ENCODE measurements around the gene AKIP1.
A peak's percentile ranks its signal among the peaks of the same experiment; 100 is the strongest.

The AKIP1 gene, protein sequence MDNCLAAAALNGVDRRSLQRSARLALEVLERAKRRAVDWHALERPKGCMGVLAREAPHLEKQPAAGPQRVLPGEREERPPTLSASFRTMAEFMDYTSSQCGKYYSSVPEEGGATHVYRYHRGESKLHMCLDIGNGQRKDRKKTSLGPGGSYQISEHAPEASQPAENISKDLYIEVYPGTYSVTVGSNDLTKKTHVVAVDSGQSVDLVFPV

DNA sequence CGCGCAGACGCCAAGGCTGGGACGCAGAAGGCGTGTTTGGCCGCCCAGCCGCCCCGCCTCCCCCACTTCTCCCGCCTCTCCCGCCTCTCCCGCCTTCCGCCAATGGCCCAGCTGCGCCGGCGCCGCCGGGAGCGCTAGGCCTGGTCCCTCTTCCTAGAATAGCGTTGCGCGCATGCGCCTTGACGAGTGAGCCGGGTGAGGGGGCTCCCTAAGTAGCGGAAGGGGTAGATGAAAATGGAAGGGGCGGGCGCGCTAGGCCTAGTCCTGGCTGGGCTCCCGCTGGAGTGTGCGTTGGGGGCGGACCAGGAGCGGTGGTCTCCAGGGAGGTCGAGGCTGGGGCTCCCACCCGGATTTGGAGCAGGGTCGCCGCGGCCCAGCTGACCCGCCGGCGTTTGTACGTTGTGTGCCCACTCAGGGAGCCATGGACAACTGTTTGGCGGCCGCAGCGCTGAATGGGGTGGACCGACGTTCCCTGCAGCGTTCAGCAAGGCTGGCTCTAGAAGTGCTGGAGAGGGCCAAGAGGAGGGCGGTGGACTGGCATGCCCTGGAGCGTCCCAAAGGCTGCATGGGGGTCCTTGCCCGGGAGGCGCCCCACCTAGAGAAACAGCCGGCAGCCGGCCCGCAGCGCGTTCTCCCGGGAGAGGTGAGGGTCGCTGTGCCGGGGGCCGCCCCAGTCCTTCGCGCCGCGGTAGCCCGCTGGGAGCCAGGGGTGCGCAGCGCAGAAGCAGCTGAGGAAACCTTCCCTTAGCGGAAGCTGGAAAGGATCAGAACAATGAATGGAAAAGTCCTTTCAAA is at the start of gene AKIP1:
Gene AKIP1 (plus strand): TSS at position 161 of the 795 bp plus-strand sequence. CDS start 261 bp downstream, at position 422.
- H3K27ac ChIP-seq (ENCODE audit: low read length), result peak within 1 kb of the TSS; percentile 91
- peak within 1 kb of the TSS; percentile 88 to 97 for H3K4me3 ChIP-seq (ENCODE audit: low read depth in 1 of 2, low read length in 2 of 2)
- TF ChIP-seq, protein P1, sequence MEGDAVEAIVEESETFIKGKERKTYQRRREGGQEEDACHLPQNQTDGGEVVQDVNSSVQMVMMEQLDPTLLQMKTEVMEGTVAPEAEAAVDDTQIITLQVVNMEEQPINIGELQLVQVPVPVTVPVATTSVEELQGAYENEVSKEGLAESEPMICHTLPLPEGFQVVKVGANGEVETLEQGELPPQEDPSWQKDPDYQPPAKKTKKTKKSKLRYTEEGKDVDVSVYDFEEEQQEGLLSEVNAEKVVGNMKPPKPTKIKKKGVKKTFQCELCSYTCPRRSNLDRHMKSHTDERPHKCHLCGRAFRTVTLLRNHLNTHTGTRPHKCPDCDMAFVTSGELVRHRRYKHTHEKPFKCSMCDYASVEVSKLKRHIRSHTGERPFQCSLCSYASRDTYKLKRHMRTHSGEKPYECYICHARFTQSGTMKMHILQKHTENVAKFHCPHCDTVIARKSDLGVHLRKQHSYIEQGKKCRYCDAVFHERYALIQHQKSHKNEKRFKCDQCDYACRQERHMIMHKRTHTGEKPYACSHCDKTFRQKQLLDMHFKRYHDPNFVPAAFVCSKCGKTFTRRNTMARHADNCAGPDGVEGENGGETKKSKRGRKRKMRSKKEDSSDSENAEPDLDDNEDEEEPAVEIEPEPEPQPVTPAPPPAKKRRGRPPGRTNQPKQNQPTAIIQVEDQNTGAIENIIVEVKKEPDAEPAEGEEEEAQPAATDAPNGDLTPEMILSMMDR (IDR thresholded peaks at IDR 0.05; ENCODE audit: borderline replicate concordance, extremely low read depth, low read length, poor library complexity, severe bottlenecking), result no peak
- TF ChIP-seq EZH2 (IDR thresholded peaks at IDR 0.05; ENCODE audit: borderline replicate concordance, low read depth, low read length, severe bottlenecking), result no peak
- peaks cover 44% of the 10 kb centered on the region for H3K4me1 ChIP-seq (ENCODE audit: insufficient read depth, low read length)
- no peaks in the 10 kb centered on the region for H3K27me3 ChIP-seq (ENCODE audit: insufficient read depth, low read length, poor library complexity)
- H4K20me1 ChIP-seq (ENCODE audit: insufficient read depth, low read length), result peaks cover 4% of the 10 kb centered on the region; the same call in 1 of the 2 replicates
- H3K36me3 ChIP-seq (ENCODE audit: insufficient read depth, low read length), result peaks cover 23% of the 10 kb centered on the region
- ATAC-seq (ENCODE audit: insufficient read depth, low read depth) (peak; percentile 91), DNase-seq (peak; percentile 99)
- no peaks in the 10 kb centered on the region for H3K9me3 ChIP-seq (ENCODE audit: insufficient read depth, low read length, severe bottlenecking)
- peak within 1 kb of the TSS; percentile 93 for H2AFZ ChIP-seq (ENCODE audit: low read depth, low read length)
- peak within 1 kb of the TSS; percentile 96 for H3K9ac ChIP-seq (ENCODE audit: low read depth, low read length)
- H3K79me2 ChIP-seq (ENCODE audit: insufficient read depth, low read length), result peaks cover 36% of the 10 kb centered on the region
- peak within 1 kb of the TSS; percentile 89 for H3K4me2 ChIP-seq (ENCODE audit: insufficient read depth, low read length)

DNA sequence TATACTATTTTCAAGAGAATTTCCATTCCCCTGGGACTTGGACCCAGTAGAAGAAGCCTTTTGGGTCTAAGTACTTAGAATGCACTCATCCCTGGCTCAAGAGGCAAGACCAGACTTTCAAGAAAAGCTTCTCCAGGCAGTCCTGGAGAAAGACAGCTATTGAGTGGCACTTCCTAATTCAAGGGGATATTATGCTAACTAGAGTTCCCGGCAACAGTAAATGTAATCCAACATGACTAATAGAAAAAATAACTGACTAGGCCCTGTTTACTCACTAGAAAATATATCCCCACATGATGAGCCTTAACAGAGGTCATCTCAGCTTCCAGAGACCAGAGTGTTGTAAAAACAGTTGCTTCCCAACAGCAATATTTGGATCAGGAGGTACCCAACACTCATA is 47.2 kb upstream of the AKIP1 start:
- H3K79me2 ChIP-seq (ENCODE audit: insufficient read depth, low read length), result no peaks in the 10 kb centered on the region
- no peaks in the 10 kb centered on the region for H3K36me3 ChIP-seq (ENCODE audit: insufficient read depth, low read length)
- DNase-seq, result no peak
- H4K20me1 ChIP-seq (ENCODE audit: insufficient read depth, low read length), result no peaks in the 10 kb centered on the region
- H2AFZ ChIP-seq (ENCODE audit: low read depth, low read length), result no peak overlapping the region
- no peak for ATAC-seq (ENCODE audit: insufficient read depth, low read depth)
- H3K4me3 ChIP-seq (ENCODE audit: low read depth in 1 of 2, low read length in 2 of 2), result no peak overlapping the region
- TF ChIP-seq, protein P1 (IDR thresholded peaks at IDR 0.05; ENCODE audit: borderline replicate concordance, extremely low read depth, low read length, poor library complexity, severe bottlenecking), result no peak
- TF ChIP-seq EZH2 (IDR thresholded peaks at IDR 0.05; ENCODE audit: borderline replicate concordance, low read depth, low read length, severe bottlenecking), result no peak
- H3K4me2 ChIP-seq (ENCODE audit: insufficient read depth, low read length), result no peak overlapping the region
- H3K27me3 ChIP-seq (ENCODE audit: insufficient read depth, low read length, poor library complexity), result peaks cover 14% of the 10 kb centered on the region
- H3K4me1 ChIP-seq (ENCODE audit: insufficient read depth, low read length), result no peaks in the 10 kb centered on the region
- H3K9me3 ChIP-seq (ENCODE audit: insufficient read depth, low read length, severe bottlenecking), result no peaks in the 10 kb centered on the region
- no peak overlapping the region for H3K27ac ChIP-seq (ENCODE audit: low read length)
- no peak overlapping the region for H3K9ac ChIP-seq (ENCODE audit: low read depth, low read length)

DNA sequence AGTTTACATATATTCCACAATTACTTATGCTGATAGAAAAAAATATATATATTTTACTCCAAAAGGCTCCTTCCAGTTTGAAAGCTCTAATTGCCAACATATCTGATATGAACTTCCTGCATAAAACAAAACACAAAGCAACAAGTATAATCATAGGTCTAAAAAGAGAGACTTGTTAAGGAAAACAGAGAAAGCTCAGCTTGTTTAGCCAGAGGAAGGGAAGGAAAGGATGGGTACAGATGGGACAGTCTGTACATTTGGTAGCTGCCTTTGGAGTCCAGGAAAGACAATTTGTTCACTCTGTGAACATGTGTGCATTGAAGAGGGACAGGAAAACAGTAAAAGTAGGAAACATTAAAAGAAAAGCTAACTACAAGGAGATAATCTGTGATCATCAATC is 45.7 kb upstream of the AKIP1 start:
- Histone ChIP-seq H3K9me3 (ENCODE audit: insufficient read depth, low read length, severe bottlenecking) (no peaks in the 10 kb centered on the region), H3K9ac (ENCODE audit: low read depth, low read length) (no peak overlapping the region)

More for the DNA sequence above, 45.7 kb upstream of the AKIP1 start:
- Histone ChIP-seq H3K27me3 (ENCODE audit: insufficient read depth, low read length, poor library complexity) (peaks cover 26% of the 10 kb centered on the region), H3K36me3 (ENCODE audit: insufficient read depth, low read length) (no peaks in the 10 kb centered on the region), H3K4me1 (ENCODE audit: insufficient read depth, low read length) (peaks cover 2% of the 10 kb centered on the region), H3K4me2 (ENCODE audit: insufficient read depth, low read length) (no peak overlapping the region), H3K27ac (ENCODE audit: low read length) (no peak overlapping the region), H3K79me2 (ENCODE audit: insufficient read depth, low read length) (no peaks in the 10 kb centered on the region), H2AFZ (ENCODE audit: low read depth, low read length) (no peak overlapping the region), H3K4me3 (ENCODE audit: low read depth in 1 of 2, low read length in 2 of 2) (no peak overlapping the region), H4K20me1 (ENCODE audit: insufficient read depth, low read length) (no peaks in the 10 kb centered on the region; the same call in 1 of the 2 replicates)
- DNase-seq (no peak), ATAC-seq (ENCODE audit: insufficient read depth, low read depth) (no peak)
- TF ChIP-seq, protein P1 (IDR thresholded peaks at IDR 0.05; ENCODE audit: borderline replicate concordance, extremely low read depth, low read length, poor library complexity, severe bottlenecking), result no peak
- no peak for TF ChIP-seq EZH2 (IDR thresholded peaks at IDR 0.05; ENCODE audit: borderline replicate concordance, low read depth, low read length, severe bottlenecking)

Measured in DND-41 (cell line).